HG02938 (cell line): Measurements from ENCODE around the gene LRRC4C.
A peak's percentile ranks its signal among the peaks of the same experiment; 100 is the strongest.
"Not testable (repeated sequence)": the region's sequence is repeated elsewhere in the genome, so short reads cannot be mapped to it uniquely, and the experiment has no call there.

Source experiments
- ATAC-seq: cut with Tn5 transposase; IDR thresholded peaks from one replicate; pipeline ENCODE4 v1.9.1; 2021; ENCODE audit warnings: mild to moderate bottlenecking, moderate library complexity; ENCODE audit not compliant: unreplicated experiment

LRRC4C gene

DNA sequence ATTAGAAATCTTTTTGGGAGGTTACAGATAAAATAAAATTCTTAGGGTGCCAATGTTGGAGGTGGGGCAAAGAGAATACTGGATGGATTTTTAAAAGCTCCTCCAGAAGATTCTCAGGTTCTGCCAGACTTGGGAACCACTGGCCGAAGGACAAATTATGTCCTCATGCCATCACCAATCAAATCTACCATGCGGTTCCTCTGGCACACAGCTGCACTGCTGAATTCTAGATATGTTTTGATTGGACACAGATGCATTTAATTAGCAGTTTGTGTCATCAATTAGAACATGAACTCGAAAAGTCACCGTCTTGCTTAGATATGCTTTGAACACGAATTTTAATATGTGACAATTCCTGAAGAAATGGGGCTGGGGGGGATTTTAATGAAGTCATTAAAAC lies 1269.2 kb downstream of the LRRC4C start:
- no peak for ATAC-seq

GRCh38 chr11:40188848-40189247 lies 1270.6 kb downstream of the LRRC4C start:
- ATAC-seq, result no peak

DNA sequence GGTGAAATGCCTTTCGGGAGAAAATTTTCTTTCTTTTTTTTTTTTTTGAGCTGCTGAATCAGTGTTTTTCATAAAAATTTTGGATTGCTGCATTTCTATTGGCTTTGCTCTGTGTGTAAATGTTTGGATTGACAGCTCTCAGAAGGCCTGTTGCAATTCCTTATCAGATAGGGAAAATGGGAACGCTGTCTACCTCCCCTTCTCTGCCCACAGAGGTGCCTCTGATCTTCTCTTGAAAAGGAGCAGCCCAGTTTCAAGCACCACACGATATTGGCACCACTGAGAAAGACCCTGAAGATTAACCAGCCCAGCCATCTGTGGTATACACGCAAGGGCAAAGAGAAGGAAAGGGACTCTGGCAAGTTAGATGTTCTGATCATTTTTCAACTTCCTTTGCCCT lies 1272.2 kb downstream of the LRRC4C start:
- no peak for ATAC-seq

DNA sequence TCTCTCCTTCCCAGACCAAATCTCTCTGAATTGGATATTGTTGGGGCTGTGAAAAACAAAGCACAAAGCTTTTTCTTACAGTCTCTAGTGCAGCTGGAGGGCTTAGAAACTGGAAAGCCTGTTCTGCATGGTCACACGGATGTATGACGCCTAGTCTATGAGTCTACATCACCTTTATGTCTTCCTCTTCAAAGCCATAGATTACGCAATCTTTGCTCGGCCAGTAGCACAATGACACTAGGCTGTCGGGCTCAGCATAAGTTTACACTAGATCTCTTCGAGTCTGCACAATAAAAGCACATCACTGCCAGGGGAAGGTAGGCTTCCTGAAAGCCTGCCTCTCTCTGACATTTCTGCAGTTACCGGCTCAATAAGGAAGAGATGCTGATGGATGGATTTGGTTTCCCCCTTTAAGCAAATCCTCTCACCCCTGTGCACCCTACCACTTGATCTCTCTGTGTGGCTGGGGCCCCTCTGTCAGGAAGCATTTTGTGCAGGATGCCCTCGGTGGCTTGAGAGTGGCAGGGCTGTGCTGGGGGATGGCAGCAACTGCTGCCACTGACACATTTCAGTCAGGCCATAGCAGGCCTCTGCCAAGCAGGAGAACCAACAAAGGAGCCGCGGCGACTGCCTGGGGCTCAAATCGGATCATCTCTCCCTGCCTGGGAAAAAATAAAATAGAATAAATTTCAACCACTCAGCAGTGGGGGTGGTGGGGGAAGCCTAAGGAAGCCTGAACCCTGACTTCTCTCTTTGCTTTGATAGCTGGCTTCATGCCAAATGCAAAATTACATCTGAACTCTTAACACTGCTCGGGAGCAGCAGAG lies 1272.8 kb downstream of the LRRC4C start:
- no peak for ATAC-seq

GRCh38 chr11:40185793-40186192 lies 1273.7 kb downstream of the LRRC4C start:
- ATAC-seq, result no peak

- peak; percentile 90 for ATAC-seq
Measured at GRCh38 chr11:40183073-40184064, 1276.1 kb downstream of the LRRC4C start.

GRCh38 chr11:40179541-40179940 lies 1279.9 kb downstream of the LRRC4C start:
- ATAC-seq, result no peak

GRCh38 chr11:40178470-40178869 lies 1281.0 kb downstream of the LRRC4C start:
- ATAC-seq, result no peak

- no peak for ATAC-seq
Measured at GRCh38 chr11:40175980-40176379, 1283.5 kb downstream of the LRRC4C start.

- ATAC-seq, result no peak
Measured at GRCh38 chr11:40170078-40170477, 1289.4 kb downstream of the LRRC4C start.

GRCh38 chr11:40168414-40168813 lies 1291.0 kb downstream of the LRRC4C start:
- ATAC-seq, result peak; percentile 79

DNA sequence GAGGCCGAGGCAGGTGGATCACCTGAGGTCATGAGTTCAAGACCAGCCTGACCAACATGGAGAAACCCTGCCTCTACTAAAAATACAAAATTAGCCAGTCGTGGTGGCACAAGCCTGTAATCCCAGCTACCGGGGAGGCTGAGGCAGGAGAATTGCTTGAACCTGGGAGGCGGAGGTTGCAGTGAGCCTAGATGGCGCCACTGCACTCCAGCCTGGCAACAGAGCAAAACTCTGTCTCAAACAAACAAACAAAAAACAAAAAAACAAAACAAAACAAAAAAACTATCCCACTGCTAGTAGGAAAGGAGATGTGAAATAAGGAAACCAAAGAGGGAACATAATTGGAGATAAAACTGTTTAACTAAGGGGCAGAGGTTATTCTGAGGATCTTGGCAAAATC lies 1291.6 kb downstream of the LRRC4C start:
- not testable (repeated sequence) for ATAC-seq

DNA sequence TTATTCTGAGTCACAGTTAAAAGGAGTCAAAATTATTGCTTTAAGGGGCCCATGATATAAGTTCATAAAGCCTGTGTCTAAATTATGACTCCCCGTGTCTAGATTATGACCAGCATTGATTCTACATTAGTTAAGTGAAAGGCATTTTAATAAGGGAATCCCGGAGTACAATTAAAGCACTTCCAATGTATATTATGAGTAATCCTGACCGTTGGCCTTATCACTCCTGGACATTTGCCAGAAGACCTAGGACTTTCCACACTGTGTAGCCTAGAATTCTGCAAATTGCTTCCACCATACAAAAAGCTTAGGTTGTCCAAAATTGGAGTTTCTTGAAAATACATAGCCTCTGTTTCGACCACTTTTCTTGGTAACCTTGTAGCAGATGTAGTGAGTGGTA lies 1292.6 kb downstream of the LRRC4C start:
- ATAC-seq, result no peak

- ATAC-seq, result no peak
Measured at GRCh38 chr11:40162901-40163883, 1296.3 kb downstream of the LRRC4C start.

DNA sequence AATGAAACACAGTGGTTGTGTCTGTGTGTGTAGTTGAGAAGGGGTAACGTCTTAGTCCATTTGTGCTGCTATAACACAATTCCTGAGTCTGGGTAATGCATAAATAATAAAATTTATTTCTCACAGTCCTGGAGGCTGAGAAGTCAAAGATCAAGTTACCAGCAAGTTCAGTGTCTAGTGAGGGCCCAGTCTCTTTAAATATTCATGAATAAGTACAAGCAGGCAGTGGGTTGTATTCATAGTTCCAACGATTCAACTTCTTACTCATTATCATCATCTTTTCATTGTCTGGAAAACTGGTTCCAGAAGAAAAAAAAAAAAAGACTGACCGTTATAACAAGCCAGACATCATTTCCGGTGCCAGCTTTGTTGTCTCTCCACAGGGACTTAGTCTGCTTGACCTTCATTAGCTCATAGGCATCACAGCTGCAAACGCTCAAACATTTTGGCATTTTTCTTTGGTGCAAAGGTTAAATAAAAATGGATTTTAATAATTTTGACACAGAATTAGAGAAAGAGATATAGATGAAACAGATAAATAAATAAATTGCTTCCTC lies 1297.5 kb downstream of the LRRC4C start:
- no peak for ATAC-seq

GRCh38 chr11:40160418-40160817 lies 1299.0 kb downstream of the LRRC4C start:
- ATAC-seq, result no peak

DNA sequence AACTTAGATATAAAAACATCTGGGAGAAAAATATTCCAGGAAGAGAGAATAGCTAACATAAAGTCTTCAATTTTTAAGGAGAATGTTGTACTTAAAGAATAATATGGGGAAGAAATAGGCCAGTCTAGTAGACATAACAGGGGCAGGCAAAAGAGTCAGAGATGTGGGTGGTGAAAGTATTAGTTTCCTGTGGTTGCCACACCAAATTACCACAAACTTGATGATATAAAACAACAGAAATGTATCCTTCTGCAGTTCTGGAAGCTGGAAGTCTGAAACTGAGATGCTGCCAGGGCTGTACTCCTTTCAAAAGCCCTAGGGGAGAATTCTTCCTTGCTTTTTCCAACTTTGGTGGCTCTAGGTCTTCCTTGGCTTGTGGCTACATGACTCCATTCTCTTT lies 1309.7 kb downstream of the LRRC4C start:
- ATAC-seq, result no peak

- ATAC-seq, result no peak
Measured at GRCh38 chr11:40140560-40140959, 1318.9 kb downstream of the LRRC4C start.

DNA sequence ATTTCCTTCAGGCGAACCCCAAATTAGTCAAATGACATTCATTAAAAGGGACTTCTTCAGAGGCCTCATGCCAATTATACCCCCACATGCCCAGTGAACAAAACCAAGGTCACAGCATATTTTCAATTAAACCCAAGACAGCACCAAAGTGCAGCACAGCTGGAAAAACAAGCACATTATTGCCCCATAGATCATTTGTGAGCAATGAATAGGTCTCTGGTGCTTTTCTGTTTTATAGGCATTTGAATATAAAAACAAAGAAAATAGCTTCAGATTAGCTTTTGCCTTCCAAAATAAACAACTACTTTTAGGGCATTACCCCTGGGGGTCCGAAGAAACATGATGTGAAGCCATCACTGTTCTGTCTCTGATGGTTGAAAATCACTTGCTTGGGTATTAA lies 1319.9 kb downstream of the LRRC4C start:
- ATAC-seq, result no peak

DNA sequence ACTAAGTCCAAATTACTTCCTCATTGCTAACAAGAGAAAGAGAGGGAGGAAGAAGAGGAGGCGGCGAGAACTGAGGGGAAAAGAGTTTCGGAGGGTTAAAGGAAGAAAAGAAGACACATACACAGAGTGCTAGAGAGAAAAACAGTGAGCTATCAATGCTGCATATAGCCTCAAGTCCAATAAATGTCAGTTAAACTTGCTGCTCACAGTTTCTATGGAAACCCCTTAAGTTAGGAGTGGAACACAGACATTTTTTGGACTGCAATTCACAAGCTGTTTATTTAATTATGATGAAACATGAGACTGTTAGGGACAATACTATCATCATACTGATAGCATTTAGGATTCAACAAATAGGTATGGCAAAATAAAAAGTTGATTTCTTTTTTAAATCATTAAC lies 1320.4 kb downstream of the LRRC4C start:
- no peak for ATAC-seq
